Gastrocnemius medialis (tissue), 4 donors: ENCODE results near the gene HBS1L.

ENCODE experiments used
- POLR2A ChIP-seq, 2 donors: fragments of 450-650 bp; IDR thresholded peaks; one replicate each; pipeline ENCODE4 v1.6.1; 2017; ENCODE audit warnings: antibody characterized with exemption in 2 of 2, mild to moderate bottlenecking in 2 of 2, moderate library complexity in 2 of 2
- TF ChIP-seq, protein P1 (sequence below), 5 experiments: fragments of 450-650 bp in 3 of 5; fragments of 200-600 bp in 2 of 5; sonication (generic) in 2 of 5; IDR thresholded peaks in 4 of 5; conservative IDR thresholded peaks in 1 of 5; 1 replicate in 4 of 5; 2 replicates in 1 of 5; pipeline ENCODE4 v1.5.1; 2016 to 2019; ENCODE audit warnings: antibody characterized with exemption in 5 of 5, mild to moderate bottlenecking in 3 of 5, moderate library complexity in 3 of 5

DNA sequence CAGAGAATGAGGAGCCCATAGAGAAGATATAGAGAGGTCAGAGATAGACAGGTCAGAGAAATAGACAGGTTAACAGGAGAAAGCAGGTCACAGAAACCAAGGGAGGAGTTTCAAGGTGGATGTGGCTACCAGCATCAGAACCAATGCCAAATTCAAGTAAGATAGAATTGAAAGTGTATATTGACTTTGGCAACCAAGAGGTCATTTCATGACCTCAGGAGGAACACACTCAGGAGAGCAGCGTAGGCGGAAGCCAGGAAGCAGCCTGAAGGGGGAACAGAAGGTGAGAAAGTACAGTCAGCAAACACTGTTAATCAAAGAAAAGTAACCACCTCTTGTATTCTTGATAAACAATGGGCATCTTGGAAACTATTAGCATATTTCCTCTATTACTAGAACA is 70.8 kb downstream of the HBS1L start:
- TF ChIP-seq, protein P1, sequence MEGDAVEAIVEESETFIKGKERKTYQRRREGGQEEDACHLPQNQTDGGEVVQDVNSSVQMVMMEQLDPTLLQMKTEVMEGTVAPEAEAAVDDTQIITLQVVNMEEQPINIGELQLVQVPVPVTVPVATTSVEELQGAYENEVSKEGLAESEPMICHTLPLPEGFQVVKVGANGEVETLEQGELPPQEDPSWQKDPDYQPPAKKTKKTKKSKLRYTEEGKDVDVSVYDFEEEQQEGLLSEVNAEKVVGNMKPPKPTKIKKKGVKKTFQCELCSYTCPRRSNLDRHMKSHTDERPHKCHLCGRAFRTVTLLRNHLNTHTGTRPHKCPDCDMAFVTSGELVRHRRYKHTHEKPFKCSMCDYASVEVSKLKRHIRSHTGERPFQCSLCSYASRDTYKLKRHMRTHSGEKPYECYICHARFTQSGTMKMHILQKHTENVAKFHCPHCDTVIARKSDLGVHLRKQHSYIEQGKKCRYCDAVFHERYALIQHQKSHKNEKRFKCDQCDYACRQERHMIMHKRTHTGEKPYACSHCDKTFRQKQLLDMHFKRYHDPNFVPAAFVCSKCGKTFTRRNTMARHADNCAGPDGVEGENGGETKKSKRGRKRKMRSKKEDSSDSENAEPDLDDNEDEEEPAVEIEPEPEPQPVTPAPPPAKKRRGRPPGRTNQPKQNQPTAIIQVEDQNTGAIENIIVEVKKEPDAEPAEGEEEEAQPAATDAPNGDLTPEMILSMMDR (IDR thresholded peaks at IDR 0.05 in 4 of 5, conservative IDR thresholded peaks at IDR 0.05 in 1 of 5), result no peak
- no peak for TF ChIP-seq POLR2A (IDR thresholded peaks at IDR 0.05)
